OCI-LY1 (cell line): ENCODE data around the gene DICER1.

Experiments
- CTCF ChIP-seq: fragments of 200-600 bp; sonication (generic), shearing (Covaris generic); IDR thresholded peaks from 2 replicates; pipeline ENCODE4 v1.5.1; 2017; ENCODE audit warnings: mild to moderate bottlenecking, antibody characterized with exemption, low read length, moderate library complexity, mixed read lengths
- EZH2 ChIP-seq: fragments of 200-600 bp; sonication (generic), shearing (Covaris generic); IDR thresholded peaks from 2 replicates; pipeline ENCODE4 v1.8.0; 2017; ENCODE audit warnings: borderline replicate concordance, mixed run types, mild to moderate bottlenecking, antibody characterized with exemption, low read length, moderate library complexity, mixed read lengths

GRCh38 chr14:95198320-95198719 is 41.0 kb upstream of the DICER1 start:
- TF ChIP-seq CTCF (no peak), EZH2 (no peak)
